HG02623 (cell line): ENCODE data around the gene CATSPERZ.

ENCODE experiments used
- ATAC-seq: cut with Tn5 transposase; IDR thresholded peaks from one replicate; pipeline ENCODE4 v1.9.1; 2021; ENCODE audit warnings: moderate library complexity; ENCODE audit not compliant: unreplicated experiment

CATSPERZ gene

DNA sequence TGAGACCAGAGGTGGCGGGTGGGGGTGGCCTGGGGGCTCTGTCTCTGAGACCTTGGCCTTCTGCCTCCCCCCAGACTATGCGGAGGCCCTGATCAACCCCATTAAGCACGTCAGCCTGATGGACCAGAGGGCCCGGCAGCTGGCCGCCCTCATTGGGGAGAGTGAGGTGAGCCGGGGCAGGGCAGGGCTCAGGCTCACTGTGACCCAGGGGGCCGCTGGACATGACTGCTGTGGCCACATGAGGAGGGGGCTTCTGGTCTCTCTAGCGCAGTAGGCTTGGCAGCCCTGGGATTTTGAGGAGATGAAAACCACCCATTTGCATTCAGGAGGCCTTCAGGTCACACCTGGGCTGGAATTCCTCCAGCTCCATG is 36.2 kb upstream of the CATSPERZ start:
- no peak for ATAC-seq

DNA sequence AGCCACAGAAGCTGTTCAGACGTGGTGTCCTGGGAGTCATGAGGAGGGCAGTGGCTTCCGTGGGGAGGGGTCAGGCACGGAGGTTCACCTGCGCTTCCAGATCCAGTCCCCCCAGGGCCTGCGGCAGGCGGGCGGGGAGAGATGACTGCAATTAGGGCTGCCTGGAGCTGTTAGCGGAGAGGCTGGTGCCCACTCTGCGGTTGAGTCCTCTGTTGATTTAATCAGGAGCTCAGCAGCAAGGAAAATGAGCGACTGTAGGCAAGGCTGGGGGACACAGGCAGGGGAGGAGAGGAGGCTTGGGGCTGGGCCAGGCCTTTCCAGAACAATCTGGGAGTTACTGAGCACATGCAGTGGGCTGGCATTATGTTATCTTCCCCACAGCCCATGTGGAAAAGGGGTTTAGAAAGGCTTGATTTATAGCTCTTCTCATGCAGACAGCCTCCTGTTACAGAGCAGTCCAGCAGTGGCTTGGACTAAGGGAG is 35.7 kb upstream of the CATSPERZ start:
- ATAC-seq, result no peak

DNA sequence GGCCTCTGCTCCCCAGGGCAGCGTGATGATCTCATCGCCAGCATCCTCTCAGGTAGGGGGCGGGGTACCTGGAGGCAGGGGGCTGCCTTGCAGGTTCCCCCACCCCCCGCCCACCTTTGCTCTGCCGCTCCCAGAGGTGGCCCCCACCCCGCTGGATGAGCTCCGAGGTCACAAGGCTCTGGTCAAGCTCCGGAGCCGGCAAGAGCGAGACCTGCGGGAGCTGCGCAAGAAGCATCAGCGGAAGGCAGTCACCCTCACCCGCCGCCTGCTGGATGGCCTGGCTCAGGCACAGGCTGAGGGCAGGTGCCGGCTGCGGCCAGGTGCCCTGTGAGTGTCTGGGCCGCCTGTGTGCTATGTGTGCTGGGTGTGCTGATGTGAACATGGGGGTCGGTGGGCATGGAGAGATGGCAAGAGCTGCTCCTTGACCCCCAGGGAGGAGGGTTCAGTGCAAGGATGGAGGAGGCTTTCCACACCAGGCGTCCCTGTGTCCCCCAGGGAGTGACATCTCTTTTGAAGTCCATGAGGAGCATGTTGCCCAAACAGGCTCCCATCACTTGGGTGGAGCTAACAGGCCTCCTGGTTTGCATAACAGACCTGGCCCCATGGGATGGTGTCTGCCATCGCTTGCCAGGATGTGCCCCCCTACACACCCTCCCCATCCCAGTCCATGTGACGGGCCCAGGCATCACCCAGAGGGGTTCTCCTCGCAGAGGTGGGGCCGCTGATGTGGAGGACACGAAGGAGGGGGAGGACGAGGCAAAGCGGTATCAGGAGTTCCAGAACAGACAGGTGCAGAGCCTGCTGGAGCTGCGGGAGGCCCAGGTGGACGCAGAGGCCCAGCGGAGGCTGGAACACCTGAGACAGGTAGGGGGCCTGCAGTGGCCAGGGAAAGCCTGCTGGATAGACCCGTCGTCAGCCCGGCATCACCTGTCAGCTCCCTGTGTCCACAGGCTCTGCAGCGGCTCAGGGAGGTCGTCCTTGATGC is 34.7 kb upstream of the CATSPERZ start:
- no peak for ATAC-seq

DNA sequence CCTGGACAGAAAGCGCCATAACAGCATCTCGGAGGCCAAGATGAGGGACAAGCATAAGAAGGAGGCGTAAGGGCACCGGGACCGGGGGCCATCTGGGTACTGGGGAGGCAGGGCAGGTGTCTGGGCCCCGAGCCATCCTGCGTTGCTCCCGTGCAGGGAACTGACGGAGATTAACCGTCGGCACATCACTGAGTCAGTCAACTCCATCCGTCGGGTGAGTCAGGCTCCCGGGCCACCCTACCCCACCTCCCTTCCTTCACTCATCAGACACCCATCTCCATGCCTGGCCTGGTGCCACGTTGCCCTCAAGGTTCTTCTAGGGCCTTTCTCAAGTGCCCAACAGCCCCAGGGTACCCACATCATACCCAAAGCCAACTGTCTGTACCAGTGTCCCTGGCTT is 33.8 kb upstream of the CATSPERZ start:
- no peak for ATAC-seq

DNA sequence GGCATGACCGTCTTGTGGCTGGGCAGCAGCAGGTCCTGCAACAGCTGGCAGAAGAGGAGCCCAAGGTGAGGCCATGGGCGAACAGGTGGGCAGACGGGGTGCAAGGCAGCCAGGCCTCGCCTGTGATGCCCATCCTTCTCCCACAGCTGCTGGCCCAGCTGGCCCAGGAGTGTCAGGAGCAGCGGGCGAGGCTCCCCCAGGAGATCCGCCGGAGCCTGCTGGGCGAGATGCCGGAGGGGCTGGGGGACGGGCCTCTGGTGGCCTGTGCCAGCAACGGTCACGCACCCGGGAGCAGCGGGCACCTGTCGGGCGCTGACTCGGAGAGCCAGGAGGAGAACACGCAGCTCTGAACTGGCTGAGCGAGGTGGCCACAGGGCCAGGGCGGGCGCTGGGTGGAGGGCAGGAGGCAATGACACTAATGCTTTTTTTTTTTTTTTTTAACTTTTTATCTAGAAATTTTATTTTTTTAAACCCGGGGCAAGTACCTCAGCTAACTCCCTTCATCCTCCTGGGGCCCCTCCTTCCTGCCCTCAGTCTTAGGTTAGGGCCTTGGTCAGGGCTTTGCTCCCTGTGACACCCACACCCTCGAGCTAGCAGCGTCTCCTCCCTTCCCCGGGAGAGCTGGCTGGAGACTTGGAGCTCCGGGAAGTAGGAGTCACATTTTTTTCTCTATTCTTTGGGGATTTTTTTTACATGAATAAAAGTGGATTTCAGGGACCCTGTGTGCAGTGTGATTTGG is 32.8 kb upstream of the CATSPERZ start:
- ATAC-seq, result no peak

DNA sequence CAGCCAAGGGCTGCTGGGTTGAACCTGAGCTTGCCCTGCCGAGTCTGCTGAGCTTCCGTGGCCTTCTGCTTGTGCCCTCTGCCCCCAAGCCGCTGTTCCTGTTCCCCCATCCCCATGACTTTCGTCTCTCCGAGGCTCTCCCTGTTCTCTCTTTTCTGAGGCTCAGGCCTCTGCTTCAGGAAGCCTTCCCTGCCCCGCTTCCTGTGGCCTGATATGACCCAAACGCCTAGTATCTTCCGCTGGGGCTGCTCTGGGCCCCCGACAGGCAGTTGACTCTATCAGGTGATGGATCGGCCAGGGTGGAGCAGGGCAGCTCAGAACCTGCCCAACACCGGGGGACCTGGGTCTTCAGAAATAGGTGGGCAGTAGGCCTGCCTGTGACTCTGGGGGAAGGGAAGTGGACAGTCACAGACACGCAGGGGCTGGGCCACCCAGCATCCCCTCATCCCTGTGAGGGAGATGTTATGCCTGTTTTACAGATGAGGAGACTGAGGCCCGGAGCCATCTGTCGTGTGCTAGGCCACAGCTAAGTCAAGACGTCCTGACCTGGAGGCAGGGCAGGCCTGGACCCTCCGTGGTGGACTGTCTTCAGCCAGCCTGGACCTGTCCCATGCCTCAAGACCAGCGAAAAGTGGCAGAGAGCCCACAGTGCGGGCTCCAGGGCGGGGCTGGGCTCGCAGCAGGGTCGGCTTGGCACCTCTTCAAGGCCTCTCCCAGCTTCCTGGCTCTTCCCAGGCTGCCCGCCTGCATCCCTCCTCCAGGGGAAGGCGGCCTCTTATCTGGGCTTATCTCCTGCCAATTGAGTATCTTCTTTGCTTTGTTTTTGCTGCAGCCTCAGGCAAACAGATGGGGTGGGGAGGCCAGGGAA is 31.9 kb upstream of the CATSPERZ start:
- ATAC-seq, result no peak

DNA sequence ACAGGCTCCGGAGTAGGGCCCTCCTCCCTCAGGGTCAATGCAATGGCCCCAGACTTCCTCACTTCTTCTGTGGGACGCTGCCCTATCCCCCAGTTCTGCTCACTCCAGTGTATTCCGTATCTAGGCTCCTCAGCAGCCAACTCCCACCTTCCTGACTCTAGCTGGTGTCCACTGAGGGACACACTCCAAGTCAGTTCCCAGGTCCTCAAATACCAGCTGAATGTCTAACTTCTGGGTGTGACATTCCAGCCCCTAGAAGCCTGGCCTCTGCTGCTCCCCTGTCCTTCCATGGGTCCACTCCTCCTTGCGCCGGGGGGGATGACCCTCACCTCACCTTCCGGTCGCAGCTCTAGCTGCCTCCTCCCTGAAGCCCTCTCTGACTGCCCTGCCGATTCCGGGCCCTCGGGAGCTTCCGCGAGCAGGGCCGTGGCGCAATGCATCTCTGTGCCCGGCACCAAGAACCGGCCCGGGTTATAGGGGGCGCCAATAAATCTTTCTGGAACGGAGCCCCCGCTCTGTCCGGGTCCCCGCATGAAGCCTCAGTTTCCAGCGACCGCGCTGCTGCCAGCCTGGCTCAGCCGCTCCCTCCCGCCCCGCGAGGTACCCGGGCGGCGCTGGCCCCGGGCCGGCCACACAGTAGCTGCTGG is 31.1 kb upstream of the CATSPERZ start:
- ATAC-seq, result peak; percentile 3

DNA sequence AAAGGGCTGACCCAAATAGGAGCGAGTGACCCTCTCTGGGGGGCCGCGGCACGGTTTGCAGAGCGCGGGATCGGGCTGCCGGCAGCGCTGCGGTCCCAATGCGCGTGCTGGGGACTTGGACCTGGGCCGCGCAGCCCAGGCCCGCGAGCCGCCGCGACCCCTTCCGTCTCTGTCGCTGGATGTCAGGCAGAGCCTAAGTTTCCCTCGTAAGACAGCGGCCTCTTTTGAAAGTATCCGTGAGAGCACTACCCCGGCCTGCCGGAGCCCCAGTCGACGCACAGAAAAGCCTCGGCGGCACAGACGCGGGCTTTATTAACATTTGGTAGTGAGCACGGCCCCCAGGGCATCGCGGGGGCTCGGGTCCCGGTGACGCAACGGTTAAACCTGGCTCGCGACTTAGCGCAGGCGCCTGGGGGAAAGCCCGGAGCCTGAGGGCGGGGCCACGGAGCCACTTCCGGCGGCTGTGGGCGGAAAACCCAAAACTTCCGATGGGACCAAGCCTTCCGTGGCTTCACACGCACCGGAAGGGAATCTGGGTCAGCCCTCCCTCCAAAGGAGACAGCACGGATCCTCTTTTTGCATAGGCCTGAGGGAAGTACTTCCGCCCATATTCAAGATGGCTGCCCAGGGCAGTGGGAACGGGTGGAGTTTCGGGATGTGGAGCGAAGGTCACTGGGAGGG is 30.5 kb upstream of the CATSPERZ start:
- ATAC-seq, result peak; percentile 63

DNA sequence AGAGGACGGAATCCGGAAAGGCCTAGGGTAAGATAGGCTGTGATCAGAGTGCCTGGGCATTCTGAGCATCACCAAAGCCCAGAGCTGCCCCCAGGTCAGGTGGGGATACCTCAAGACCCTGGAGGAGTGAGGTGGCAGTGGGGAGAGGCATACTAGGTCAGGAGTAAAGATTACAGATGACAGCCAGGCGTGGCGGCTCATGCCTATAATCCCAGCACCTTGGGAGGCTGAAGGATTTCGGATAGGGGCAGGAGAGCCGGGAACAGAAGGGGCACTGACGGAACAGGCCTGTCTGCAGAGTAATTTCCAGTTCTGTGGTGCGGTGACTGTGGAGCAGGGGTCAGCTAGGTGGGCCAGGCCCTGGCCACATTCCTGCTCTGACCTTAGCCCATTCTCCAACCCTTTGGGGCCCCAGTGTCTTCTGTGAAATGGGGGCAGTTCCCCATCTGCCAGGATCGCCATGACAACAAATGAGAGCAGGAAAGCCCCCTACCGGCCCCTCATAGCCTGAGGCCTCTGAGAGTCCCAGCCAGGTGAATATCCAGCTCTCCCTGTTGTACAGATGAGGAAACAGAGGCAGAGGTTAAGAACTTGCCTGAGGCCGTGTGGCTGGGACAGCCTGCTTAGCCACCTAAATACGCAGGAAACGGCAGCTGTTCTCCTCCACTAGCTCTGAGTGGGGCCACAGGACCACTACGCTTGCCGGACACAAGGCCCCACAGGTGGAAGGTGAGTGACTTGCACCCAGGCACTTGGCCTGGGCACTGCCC is 24.9 kb upstream of the CATSPERZ start:
- ATAC-seq, result no peak

DNA sequence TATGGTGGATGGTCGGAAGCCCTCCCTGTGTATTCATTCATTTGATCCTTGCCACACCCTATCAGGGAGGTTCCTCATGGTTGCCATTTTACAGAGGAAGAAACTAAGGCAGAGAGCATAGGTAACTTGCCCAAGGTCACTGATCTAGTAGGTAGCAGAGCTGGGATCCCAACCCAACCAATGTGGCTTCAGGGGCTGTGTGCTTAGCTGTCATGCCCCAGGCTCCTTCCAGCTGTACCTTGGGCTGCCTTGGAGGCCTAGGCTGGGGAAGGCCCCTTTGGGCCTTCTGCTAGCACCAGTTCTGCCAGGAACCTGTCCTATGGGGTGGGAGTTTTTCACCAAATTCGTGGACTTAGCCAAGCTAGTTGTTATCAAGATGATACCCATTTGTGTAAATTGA is 24.3 kb upstream of the CATSPERZ start:
- no peak for ATAC-seq

DNA sequence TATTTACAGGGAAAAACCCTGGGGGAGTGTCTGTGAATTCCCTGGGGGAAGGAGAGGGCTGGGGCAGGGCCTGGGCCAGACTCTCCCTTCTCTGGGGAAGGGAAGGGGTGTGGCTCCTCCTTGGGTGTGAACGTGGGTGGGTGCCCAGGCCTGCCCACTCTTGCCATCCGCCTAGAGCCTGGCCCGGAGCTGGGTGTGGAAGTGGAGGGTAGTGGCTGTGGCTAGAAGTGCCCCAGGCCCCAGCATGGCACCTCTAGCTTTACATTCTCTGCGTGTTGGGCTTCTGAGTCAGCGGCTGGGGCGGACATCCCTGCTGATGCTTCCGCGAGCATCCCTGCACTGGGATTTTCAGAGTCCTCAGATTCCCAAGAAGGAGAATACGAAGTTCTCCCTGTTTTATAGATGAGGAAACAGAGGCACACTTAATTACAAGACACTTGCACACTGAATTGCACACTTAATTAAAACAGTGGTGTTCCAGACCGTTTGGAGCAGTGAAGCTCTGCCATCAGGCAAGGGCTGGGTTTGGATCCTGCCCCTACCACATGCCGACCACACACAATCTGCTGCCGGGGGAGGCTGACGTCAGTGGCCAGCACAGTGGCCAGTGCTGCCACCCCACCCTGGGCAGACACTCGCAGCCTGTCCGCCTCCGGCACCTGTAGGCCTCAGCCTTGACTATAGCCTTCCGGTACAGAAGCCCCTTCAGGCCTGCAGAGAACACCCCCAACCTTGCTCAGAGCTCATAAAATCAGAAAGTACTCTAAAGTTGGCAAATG is 23.3 kb upstream of the CATSPERZ start:
- no peak for ATAC-seq

DNA sequence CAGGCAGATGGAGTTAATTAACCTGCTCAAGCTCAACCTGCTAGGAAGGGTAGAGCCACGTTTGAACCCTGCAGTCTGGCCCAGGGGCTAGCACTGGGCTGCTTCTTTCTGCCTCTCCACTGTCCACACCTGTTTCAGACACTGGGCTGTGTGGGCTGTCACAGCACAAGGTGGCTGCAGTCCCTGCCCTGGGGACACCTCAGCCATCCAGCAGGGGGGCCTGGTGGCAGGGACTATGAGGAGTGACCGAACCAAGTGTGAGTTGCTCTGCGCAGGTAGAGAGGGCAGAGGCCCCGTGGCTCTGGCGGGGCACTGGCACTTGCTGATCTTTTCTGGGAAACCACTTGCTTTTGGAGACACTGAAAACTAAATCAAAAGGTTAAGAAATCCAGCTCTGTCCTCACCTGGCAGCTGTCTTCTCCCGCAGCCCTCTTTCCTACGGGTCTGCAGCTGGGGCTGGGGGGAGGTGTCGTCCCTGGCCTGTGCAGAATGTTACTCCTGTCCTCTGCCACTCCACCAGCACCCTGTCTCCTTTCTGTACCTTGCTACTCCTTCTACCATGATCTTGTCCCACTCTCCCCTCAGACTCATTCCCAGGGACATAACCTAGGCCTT is 21.5 kb upstream of the CATSPERZ start:
- no peak for ATAC-seq

DNA sequence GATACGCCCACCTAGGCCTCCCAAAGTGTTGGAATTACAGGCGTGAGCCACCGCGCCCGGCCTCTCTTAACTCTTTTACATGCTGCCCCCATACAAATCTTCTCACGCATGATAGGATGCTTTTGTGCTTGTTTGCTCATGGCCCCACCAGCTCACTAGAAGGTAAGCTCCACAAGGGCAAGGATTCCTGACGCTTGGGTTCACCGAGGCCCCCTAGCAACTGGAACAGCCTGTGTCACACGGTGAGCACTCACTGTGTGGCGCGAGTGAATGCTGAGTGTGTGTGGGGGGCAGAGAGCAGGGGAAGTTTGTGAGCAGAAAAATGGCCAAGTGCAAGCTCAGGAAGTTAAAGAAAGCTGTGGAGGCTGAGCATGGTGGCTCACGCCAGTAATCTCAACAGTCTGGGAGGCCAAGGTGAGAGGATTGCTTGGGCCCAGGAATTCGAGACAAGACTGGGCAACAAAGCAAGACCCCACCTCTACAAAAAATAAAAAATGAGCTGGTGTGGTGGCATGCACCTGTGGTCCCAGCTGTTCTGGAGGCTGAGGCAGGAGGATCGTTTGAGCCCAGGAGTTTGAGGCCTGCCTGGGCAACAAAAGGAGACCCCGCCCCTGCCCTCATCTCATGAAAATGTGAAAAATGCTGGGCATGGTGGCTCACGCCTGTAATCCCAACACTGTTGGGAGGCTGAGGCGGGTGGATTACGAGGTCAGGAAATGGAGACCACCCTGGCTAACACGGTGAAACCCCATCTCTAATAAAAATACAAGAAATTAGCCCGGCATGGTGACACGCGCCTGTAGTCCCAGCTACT is 18.0 kb upstream of the CATSPERZ start:
- ATAC-seq, result no peak

DNA sequence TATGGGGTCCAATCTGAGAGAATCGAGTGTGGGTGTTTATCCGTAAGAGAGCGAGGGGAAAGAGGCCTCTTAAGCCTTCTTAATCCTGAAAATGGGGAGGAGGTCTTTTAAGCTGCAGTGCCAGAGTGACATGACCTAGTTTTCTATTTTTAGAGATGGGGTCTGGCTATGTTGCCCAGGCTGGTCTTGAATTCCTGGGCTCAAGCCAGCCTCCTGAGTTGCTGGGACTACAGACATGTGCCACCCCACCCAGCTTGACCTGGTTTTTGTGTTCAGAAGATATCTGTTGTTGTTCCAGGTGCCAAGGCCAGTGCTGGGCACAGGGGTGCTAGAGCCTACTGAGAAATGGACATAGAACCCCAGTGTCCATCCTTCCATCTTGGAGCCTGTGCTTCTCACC is 17.1 kb upstream of the CATSPERZ start:
- ATAC-seq, result no peak

DNA sequence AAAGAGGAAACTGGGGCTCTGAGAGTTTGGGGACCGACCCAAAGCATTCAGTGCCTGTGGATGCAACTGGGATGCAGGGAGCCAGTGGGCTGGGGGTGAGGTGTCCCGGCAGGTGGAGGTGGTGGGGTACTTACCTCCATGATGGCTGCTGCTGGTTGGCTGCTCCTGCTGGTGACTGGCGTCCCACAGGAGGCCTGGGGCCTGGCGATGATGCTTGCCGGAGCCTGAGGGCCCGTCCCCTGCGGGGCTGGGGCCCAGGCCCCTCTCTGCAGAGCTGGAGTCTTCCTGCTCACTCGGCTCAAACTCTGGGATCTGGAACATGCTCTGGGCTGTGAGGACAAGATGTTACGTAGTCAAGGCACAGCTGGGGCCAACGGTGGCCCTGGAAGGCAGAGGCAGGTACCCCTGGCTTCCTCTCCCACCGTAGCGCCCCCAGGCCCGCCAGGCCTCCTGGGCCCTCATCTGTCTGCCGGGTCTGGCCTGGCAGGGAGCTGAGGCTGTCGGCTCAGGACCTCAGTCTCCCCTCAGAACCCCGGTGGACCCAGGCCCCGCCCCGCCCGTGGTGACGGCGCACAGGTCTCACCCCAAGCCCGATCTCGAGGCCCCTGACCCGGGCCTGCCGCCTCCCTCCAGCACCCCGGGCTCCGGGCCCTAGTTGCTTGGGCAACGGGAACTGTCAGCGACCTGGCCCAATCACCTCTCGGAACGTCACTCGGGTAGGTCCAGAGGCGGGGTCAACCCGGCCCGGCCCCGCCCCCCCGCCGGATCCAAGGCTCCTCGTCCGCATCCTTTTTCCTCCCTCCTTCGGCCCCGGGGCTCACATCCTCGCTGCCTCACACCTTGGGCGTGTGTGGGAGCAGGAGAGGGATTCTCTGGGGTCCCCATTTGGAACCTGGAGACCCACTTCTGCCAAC is 15.9 kb upstream of the CATSPERZ start, which contains the start of gene BAD:
Gene BAD, minus strand, starts transcription at position 618 of the 914 bp plus-strand sequence. Its CDS starts 297 bp downstream, at position 321.
- peak; percentile 54 for ATAC-seq
